Tibial artery (tissue), 4 donors: ENCODE measurements around the gene VSX2.

Experiments
- DNase-seq, 2 donors: peaks; one replicate each; pipeline ENCODE4 v3.0.0-alpha.2; 2019
- H3K27ac ChIP-seq, 2 donors: fragments of 200-600 bp; sonication (generic) in 1 of 2; 1 replicate in 1 of 2; 2 replicates in 1 of 2; pipeline ENCODE4 v1.5.1; 2018 to 2019; ENCODE audit warnings: mild to moderate bottlenecking in 1 of 2
- H3K27me3 ChIP-seq, 2 donors: fragments of 200-600 bp; sonication (generic) in 1 of 2; one replicate each; pipeline versions ENCODE4 v1.5.1 to v1.6.0; 2016 to 2019
- H3K36me3 ChIP-seq, 3 donors: fragments of 200-600 bp; sonication (generic) in 2 of 3; one replicate each; pipeline ENCODE4 v1.5.1; 2016 to 2019; ENCODE audit warnings: mild to moderate bottlenecking in 2 of 3
- H3K4me1 ChIP-seq, 4 donors: fragments of 200-600 bp; sonication (generic) in 2 of 4; 1 replicate in 3 of 4; 2 replicates in 1 of 4; pipeline ENCODE4 v1.5.1; 2016 to 2019
- H3K4me3 ChIP-seq, 2 donors: fragments of 200-600 bp; sonication (generic) in 1 of 2; 1 replicate in 1 of 2; 2 replicates in 1 of 2; pipeline ENCODE4 v1.5.1; 2018 to 2019; ENCODE audit warnings: mild to moderate bottlenecking in 2 of 2
- H3K9me3 ChIP-seq, 3 donors: fragments of 200-600 bp; sonication (generic) in 1 of 3; one replicate each; pipeline ENCODE4 v1.5.1; 2016 to 2019
- CTCF ChIP-seq, 2 experiments: fragments of 200-600 bp in 1 of 2; fragments of 450-650 bp in 1 of 2; IDR thresholded peaks; one replicate each; pipeline ENCODE4 v1.5.1; 2017 to 2019; ENCODE audit warnings: antibody characterized with exemption in 2 of 2, mild to moderate bottlenecking in 1 of 2, moderate library complexity in 1 of 2
- intact Hi-C: fragments of 100-400 bp; cut with DNase I; formaldehyde crosslinking; loops from one replicate; pipeline ENCODE4 v1.15.0; 2023; ENCODE audit warnings: low total_unique reads

Gene VSX2

GRCh38 chr14:74242021-74242779 lies 3.0 kb downstream of the VSX2 start:
- Histone ChIP-seq H3K36me3 (no peaks in the 10 kb centered on the region), H3K9me3 (no peaks in the 10 kb centered on the region), H3K27me3 (peaks cover 7 to 95% of the 10 kb centered on the region in 2 donors), H3K4me3 (no peak overlapping the region), H3K27ac (no peak overlapping the region), H3K4me1 (peaks cover 0 to 31% (median 27%) of the 10 kb centered on the region in 4 donors)
- no peak for DNase-seq
- intact Hi-C loops, result no loop called here
- no peak for TF ChIP-seq CTCF (IDR thresholded peaks at IDR 0.05)

GRCh38 chr14:74242780-74243042 lies 3.5 kb downstream of the VSX2 start:
- Histone ChIP-seq H3K27me3 (peaks cover 7 to 95% of the 10 kb centered on the region in 2 donors), H3K4me1 (peaks cover 0 to 31% (median 27%) of the 10 kb centered on the region in 4 donors), H3K9me3 (no peaks in the 10 kb centered on the region), H3K36me3 (no peaks in the 10 kb centered on the region), H3K27ac (no peak overlapping the region), H3K4me3 (no peak overlapping the region)
- intact Hi-C loops, result no loop called here
- TF ChIP-seq CTCF (IDR thresholded peaks at IDR 0.05), result no peak
- no peak for DNase-seq

GRCh38 chr14:74243051-74243450 lies 3.8 kb downstream of the VSX2 start:
- Histone ChIP-seq H3K4me1 (peaks cover 0 to 31% (median 27%) of the 10 kb centered on the region in 4 donors), H3K4me3 (no peak overlapping the region), H3K9me3 (no peaks in the 10 kb centered on the region), H3K27ac (no peak overlapping the region), H3K27me3 (peaks cover 7 to 95% of the 10 kb centered on the region in 2 donors), H3K36me3 (no peaks in the 10 kb centered on the region)
- intact Hi-C loops, result no loop called here
- TF ChIP-seq CTCF (IDR thresholded peaks at IDR 0.05), result no peak
- no peak for DNase-seq

GRCh38 chr14:74244115-74244514 lies 4.9 kb downstream of the VSX2 start:
- TF ChIP-seq CTCF (IDR thresholded peaks at IDR 0.05), result no peak
- Histone ChIP-seq H3K27me3 (peaks cover 7 to 84% of the 10 kb centered on the region in 2 donors), H3K36me3 (no peaks in the 10 kb centered on the region), H3K9me3 (no peaks in the 10 kb centered on the region), H3K27ac (no peak overlapping the region), H3K4me1 (peaks cover 0 to 31% (median 26%) of the 10 kb centered on the region in 4 donors), H3K4me3 (no peak overlapping the region)
- intact Hi-C loops, result no loop called here
- DNase-seq, result no peak

- Histone ChIP-seq H3K4me1 (peaks cover 0 to 19% (median 16%) of the 10 kb centered on the region in 4 donors), H3K9me3 (no peaks in the 10 kb centered on the region), H3K27ac (no peak overlapping the region), H3K36me3 (no peaks in the 10 kb centered on the region), H3K4me3 (no peak overlapping the region), H3K27me3 (peaks cover 0 to 76% of the 10 kb centered on the region in 2 donors)
- TF ChIP-seq CTCF (IDR thresholded peaks at IDR 0.05), result no peak
- DNase-seq, result no peak
- intact Hi-C loops, result no loop called here
These were observed 6.0 kb downstream of the VSX2 start for GRCh38 chr14:74245292-74245691.
